Measurements from ENCODE around the gene TWIST1. TPM values are rescaled to one million over a fixed set of nuclear protein-coding genes. Genes with fewer than 3 reads are reported as not detected.

Gene TWIST1
- polyA plus RNA-seq, 1 donor from 2014 or later: not detected

DNA sequence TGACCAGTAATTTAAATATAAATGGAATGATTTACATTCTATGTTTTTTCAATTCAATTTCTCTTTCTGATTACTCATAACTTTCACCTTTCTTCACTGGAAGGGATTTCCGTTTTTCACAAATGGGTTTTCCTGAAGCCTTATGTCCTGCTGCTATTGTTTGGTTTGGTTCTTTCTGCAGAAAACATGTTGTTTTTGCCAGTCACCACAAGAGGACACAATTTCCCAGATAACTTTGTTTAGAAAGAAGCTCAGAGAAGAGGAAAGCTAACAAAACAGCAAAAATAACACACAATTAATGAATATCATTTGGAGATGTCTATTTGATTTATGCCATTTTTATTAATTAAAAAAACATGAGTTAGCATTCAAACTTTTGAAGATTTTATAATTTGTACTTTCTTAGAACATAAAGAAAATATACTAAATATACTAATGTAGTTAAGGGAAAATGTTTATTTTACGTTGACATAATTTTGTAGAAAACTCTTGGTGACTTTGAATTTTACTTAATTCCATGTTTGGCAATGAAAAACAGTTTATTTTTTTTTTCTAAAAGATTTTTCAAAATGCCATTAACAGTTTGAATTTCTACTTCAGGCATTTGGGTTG lies 4.6 kb upstream of the TWIST1 start:
- H3K9me2 ChIP-seq (ENCODE audit: insufficient read depth, low read length): no peaks in the 10 kb centered on the region
- H3K9me3 ChIP-seq (ENCODE audit: low read length): no peaks in the 10 kb centered on the region
- H3K9ac ChIP-seq (ENCODE audit: low read length): no peak overlapping the region
- peaks cover 51% of the 10 kb centered on the region for H3K27me3 ChIP-seq (ENCODE audit: insufficient read depth, low read depth, low read length)
- H3F3A ChIP-seq (ENCODE audit: insufficient read depth, low read length, poor library complexity, severe bottlenecking): no peaks in the 10 kb centered on the region
- no peaks in the 10 kb centered on the region for H4K20me1 ChIP-seq (ENCODE audit: insufficient read depth)
- TF ChIP-seq EZH2 (IDR thresholded peaks at IDR 0.05; ENCODE audit: borderline replicate concordance, insufficient read depth, low read length, poor library complexity, severe bottlenecking) (no peak), RAD21 (conservative IDR thresholded peaks at IDR 0.05) (peak; percentile 80), SMC3 (conservative IDR thresholded peaks at IDR 0.05; ENCODE audit: poor library complexity) (peak; percentile 83), TAF1 (IDR thresholded peaks at IDR 0.05; ENCODE audit: low read depth) (no peak)
- TF ChIP-seq, protein P1, sequence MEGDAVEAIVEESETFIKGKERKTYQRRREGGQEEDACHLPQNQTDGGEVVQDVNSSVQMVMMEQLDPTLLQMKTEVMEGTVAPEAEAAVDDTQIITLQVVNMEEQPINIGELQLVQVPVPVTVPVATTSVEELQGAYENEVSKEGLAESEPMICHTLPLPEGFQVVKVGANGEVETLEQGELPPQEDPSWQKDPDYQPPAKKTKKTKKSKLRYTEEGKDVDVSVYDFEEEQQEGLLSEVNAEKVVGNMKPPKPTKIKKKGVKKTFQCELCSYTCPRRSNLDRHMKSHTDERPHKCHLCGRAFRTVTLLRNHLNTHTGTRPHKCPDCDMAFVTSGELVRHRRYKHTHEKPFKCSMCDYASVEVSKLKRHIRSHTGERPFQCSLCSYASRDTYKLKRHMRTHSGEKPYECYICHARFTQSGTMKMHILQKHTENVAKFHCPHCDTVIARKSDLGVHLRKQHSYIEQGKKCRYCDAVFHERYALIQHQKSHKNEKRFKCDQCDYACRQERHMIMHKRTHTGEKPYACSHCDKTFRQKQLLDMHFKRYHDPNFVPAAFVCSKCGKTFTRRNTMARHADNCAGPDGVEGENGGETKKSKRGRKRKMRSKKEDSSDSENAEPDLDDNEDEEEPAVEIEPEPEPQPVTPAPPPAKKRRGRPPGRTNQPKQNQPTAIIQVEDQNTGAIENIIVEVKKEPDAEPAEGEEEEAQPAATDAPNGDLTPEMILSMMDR (IDR thresholded peaks at IDR 0.05; ENCODE audit: poor library complexity, severe bottlenecking): peak; percentile 78
- no peak overlapping the region for H3K27ac ChIP-seq (ENCODE audit: low read length)
- H3K4me2 ChIP-seq (ENCODE audit: low read length): no peak overlapping the region
- no peaks in the 10 kb centered on the region for H3K36me3 ChIP-seq (ENCODE audit: insufficient read depth, low read length)
- H2AFZ ChIP-seq (ENCODE audit: low read depth, low read length): no peak overlapping the region
- H3K4me3 ChIP-seq (ENCODE audit: low read length): no peak overlapping the region
- H3K79me2 ChIP-seq (replicated peaks; ENCODE audit: insufficient read depth, low read length): no peaks in the 10 kb centered on the region

DNA sequence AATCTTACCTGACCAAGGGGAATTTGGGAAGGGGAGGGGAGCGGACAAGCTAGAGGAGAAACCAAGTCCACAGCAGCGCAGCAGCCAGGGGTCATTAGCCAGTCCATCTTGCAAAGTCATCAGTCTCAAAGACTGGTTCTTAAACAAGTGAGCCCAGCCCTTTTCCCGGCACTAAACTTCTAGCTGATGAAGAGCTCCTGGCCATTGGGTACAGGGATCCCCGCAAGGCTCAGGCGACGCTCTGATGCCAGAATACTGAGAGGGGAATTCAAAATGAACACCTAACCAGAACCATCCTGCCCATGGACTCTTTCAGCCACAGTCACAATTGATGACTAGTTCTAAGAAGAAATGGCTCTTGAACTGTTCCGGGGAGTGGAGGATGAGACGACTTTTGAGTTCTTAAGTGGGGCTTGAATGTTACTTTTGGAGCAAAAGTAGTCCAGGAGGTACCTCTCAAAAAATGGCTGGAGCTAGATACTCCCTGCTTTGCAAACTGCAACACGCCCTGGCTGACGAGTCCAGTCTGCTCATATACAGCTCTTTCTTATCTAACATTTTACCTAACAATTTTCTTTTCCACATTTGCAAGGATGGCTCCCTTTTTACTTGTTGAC lies 2.5 kb upstream of the TWIST1 start:
- no peaks in the 10 kb centered on the region for H3F3A ChIP-seq (ENCODE audit: insufficient read depth, low read length, poor library complexity, severe bottlenecking)
- H3K9ac ChIP-seq (ENCODE audit: low read length): no peak overlapping the region
- no peak overlapping the region for H3K27ac ChIP-seq (ENCODE audit: low read length)
- H3K36me3 ChIP-seq (ENCODE audit: insufficient read depth, low read length): no peaks in the 10 kb centered on the region
- H2AFZ ChIP-seq (ENCODE audit: low read depth, low read length): no peak overlapping the region
- no peaks in the 10 kb centered on the region for H4K20me1 ChIP-seq (ENCODE audit: insufficient read depth)
- TF ChIP-seq EP300 (conservative IDR thresholded peaks at IDR 0.05; ENCODE audit: poor library complexity, severe bottlenecking) (no peak), TAF1 (IDR thresholded peaks at IDR 0.05; ENCODE audit: low read depth) (no peak), SMC3 (conservative IDR thresholded peaks at IDR 0.05; ENCODE audit: poor library complexity) (no peak), MXI1 (conservative IDR thresholded peaks at IDR 0.05; ENCODE audit: poor library complexity, severe bottlenecking) (no peak), POLR2AphosphoS5 (IDR thresholded peaks at IDR 0.05) (no peak), RAD21 (conservative IDR thresholded peaks at IDR 0.05) (no peak), EZH2 (IDR thresholded peaks at IDR 0.05; ENCODE audit: borderline replicate concordance, insufficient read depth, low read length, poor library complexity, severe bottlenecking) (no peak)
- TF ChIP-seq, protein P1 (IDR thresholded peaks at IDR 0.05; ENCODE audit: poor library complexity, severe bottlenecking): no peak
- TF ChIP-seq, protein P2, sequence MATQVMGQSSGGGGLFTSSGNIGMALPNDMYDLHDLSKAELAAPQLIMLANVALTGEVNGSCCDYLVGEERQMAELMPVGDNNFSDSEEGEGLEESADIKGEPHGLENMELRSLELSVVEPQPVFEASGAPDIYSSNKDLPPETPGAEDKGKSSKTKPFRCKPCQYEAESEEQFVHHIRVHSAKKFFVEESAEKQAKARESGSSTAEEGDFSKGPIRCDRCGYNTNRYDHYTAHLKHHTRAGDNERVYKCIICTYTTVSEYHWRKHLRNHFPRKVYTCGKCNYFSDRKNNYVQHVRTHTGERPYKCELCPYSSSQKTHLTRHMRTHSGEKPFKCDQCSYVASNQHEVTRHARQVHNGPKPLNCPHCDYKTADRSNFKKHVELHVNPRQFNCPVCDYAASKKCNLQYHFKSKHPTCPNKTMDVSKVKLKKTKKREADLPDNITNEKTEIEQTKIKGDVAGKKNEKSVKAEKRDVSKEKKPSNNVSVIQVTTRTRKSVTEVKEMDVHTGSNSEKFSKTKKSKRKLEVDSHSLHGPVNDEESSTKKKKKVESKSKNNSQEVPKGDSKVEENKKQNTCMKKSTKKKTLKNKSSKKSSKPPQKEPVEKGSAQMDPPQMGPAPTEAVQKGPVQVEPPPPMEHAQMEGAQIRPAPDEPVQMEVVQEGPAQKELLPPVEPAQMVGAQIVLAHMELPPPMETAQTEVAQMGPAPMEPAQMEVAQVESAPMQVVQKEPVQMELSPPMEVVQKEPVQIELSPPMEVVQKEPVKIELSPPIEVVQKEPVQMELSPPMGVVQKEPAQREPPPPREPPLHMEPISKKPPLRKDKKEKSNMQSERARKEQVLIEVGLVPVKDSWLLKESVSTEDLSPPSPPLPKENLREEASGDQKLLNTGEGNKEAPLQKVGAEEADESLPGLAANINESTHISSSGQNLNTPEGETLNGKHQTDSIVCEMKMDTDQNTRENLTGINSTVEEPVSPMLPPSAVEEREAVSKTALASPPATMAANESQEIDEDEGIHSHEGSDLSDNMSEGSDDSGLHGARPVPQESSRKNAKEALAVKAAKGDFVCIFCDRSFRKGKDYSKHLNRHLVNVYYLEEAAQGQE (IDR thresholded peaks at IDR 0.05; ENCODE audit: borderline replicate concordance): no peak
- H3K4me2 ChIP-seq (ENCODE audit: low read length): no peak overlapping the region
- no peak overlapping the region for H3K4me3 ChIP-seq (ENCODE audit: low read length)
- peaks cover 71% of the 10 kb centered on the region for H3K27me3 ChIP-seq (ENCODE audit: insufficient read depth, low read depth, low read length)
- H3K9me2 ChIP-seq (ENCODE audit: insufficient read depth, low read length): no peaks in the 10 kb centered on the region
- no peaks in the 10 kb centered on the region for H3K9me3 ChIP-seq (ENCODE audit: low read length)
- no peaks in the 10 kb centered on the region for H3K79me2 ChIP-seq (replicated peaks; ENCODE audit: insufficient read depth, low read length)

All from neural cell (in vitro differentiated cells).